Measurements from ENCODE around the gene MANEAL.
A peak's percentile ranks its signal among the peaks of the same experiment; 100 is the strongest.

Gene MANEAL

GRCh38 chr1:37782491-37782890 lies 11.2 kb upstream of the MANEAL start:
- DNase-seq (ENCODE audit: low read depth in 2 of 2), result no peak

DNA sequence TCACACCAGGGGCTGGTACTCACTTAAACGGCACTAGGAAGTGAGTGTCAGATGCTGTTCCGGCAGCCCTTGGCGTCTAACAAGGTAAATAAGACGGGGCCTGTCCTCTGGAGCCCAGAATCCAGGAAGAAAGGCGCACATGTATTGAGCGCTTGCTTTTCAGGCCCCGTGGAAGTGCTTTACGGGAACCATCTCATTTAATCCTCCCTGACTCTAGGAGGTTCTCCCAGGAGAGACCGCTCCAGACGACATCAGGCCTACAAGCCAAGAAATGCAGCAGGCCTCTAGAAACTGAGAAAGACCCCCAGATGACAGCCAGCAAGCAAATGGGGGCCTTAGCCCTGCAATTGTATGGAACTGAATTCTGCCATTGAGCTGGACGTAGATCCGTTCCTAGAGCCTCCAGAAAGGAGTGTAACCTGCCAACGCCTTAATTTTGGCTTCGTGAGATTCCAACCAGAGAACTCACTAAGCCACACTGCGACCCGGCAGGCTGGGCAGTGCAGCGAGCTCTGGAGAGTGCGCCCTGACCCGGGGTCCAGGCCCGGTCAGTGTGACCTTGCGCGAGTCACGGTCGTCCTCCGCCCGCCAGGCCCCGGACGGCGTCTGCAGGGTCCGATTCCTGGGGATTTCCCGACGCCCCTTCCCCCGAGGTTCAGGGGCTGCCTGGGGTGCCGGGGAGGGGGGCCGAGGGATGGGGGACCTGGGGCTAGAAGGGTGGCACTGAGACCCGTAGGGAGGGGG lies 532 bp upstream of the MANEAL start:
- DNase-seq (ENCODE audit: low read depth in 2 of 2), result no peak

- no peak for DNase-seq (ENCODE audit: low read depth in 2 of 2)
Observed at GRCh38 chr1:37794372-37795339, 1.0 kb downstream of the MANEAL start.

DNA sequence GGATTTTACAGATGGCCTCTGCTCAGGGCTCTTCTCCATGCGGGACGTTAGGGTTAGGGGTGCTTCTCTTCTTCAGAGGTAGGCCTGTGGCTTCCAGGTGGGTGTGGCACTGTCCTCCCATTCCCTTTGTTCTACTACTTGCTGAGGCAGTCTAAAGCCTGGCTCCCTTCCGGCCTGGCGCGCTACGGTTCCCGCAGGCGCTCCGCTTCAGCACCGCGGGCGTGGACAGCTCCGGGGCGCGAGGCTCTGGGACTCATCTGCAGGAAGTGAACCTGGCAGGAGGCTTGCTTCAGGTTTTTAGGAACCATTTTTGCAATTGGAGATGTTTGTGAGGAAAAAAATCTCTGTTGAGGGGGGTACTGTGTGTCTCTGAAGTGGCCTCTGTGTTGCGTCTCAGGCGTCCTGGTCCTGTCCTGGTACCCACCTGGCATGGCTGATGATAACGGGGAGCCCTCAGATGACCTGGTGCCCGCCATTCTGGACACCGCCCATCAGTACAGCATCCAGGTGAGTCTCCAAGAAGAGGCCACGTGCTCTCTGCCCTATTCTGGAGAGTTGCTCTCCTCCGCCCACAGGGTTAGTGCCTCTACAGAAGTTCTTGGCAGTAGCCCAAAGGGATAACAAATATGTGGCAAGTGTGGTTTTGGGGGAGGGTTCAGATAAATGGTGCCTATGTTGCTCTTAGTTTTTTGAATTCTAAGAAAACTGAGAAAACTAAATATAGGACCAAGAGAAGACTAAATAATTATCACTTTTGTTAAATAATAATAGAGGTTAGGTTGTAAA lies 1.9 kb downstream of the MANEAL start:
- DNase-seq (ENCODE audit: low read depth in 2 of 2), result peak; percentile 35 to 43

DNA sequence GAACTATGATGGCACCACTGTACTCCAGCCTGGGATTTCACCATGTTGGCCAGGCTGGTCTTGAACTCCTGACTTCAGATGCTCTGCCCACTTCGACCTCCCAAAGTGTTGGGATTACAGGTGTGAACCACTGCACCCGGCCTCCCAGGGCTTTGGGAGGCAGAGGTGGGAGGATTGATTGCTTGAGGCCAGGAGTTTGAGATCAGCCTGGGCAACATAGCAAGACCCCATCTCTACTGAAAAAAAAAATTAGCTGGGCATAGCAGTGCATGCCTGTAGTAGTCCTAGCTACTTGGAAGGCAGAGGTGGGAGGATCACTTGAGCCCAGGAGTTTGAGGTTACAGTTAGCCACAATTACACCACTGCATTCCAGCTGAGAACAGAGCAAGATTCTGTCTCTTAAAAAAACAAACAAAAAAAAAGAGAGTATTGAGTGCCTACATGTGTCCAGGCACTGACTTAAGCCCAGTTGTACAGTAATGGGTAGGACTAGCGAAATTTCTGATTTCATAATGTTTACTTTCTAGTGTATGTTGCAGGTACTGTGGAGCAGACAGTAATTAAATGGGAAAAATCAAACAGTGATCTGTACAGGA lies 4.2 kb downstream of the MANEAL start:
- DNase-seq (ENCODE audit: low read depth in 2 of 2), result no peak

GRCh38 chr1:37802439-37802838 lies 8.8 kb downstream of the MANEAL start:
- no peak for DNase-seq (ENCODE audit: low read depth in 2 of 2)

DNA sequence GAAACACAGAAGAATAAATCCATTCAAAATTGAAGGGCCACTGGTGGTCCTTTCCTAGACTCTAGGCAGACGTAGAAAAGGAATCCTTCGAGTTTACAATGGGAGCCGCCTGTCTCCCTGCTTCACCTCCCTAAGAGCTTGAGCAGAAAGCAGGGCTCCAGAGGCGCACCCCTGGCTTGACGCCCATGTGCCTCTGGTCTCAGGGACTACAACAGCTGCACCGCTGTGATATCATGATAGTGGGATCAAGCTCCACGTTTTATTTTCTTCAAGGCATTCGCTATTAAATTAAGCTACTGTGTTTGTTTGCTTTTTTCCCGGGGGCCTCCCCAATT lies 13.5 kb downstream of the MANEAL start:
- no peak for DNase-seq (ENCODE audit: low read depth in 2 of 2)

DNA sequence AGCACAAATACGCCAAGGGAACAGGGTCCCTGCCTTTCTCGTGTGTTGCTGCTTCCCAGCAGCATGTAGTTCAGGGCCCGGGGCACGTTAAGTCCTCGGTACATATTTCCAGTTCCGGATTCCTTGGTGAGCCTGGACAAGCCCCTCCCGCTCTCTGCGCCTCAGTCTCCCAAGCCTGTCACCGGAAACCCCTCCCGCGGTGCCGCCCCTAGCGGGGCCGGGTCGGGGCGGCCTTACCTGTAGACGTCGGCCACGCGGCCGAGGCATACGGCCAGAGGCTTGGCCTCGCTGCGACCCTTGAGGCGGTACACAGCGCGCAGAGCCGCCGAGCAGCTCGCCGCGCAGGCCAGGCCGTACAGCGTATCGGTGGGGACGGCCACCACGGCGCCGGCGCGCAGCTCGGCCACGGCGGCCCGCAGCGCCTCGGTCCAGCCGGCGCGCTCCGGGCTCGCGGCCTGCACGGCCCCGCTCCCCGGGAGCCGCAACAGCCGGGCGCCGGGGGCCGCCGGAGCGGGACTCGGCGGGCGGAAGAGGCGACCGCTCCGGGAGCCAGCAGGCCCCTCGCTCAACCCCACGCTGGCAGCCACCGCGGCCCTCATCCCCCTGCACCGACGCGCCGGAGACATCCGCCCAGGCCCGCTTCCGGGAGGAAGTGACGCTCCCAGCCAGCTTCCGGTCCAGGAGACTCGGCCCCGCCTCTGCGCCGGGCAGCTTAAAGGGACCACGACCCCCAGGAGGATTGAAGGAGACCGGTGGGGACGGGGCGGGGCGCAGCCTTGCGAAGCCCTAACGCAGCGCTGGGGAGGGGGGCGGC lies 14.1 kb downstream of the MANEAL start, which contains the start of the genes C1orf122 and YRDC:
C1orf122 (plus strand) TSS at position 236 of the 814 bp plus-strand sequence. CDS start 615 bp downstream, outside the sequence.
YRDC (minus strand) TSS at position 654 of the 814 bp plus-strand sequence; CDS start at position 626, 28 bp downstream.
- peak; percentile 87 to 90 for DNase-seq (ENCODE audit: low read depth in 2 of 2)

DNA sequence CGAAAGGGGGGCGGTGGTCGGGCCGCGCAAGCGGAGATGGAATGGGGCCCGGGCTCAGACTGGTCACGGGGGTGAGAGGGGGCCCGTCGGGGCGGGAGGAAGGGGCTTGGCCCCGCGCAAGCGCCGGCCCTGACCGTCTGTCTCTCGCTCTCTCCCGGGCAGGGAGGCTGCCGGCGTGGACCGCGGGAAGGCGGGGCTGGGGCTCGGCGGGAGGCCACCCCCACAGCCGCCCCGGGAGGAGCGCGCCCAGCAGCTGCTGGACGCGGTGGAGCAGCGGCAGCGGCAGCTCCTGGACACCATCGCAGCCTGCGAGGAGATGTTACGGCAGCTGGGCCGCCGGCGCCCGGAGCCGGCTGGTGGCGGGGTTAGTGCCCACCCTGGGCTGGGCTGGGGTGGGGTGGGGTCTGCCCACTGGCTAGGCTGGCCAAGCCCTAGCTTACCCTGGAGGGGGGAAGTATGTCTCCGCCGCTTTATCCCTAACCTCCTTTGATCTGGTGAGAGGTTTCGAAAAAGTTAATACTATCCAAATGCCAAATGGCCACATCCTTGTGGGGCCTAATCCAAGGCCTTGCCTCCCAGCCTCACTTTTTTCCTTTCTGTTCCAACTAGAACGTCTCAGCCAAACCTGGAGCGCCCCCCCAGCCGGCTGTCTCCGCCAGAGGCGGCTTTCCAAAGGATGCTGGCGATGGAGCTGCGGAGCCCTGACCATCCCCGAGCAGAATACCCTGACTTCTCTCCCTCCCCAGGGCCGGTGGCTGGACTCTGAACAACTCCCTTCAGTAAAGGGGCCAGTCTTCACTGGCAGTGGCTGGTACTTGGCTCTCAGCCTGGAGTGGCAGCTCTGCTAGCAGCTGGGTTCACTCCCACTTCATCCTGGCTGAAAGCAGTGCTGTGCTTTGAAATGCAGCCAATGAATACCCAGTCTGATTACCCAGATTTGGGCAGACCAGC lies 15.0 kb downstream of the MANEAL start:
- DNase-seq (ENCODE audit: low read depth in 2 of 2), result no peak

DNA sequence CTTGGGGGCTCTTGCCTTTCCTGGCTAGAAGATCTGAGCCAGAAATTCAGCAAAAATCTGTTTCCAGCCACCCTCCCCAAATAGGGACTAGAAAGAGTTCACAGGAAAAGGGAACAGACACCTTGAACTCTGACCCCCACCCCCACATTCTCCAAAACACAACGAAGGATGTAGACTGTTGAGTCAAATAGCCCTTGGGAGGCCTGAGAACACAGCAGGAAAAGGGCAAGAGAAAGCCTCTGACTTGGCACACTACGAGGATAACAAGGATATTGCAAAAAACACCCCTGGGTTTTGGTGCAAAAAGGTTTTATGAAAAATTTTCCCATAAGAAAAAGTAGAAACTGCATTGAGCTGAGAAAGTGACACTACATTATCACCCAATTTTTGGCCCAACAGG lies 16.3 kb downstream of the MANEAL start:
- no peak for DNase-seq (ENCODE audit: low read depth in 2 of 2)

GRCh38 chr1:37811027-37811655 lies 17.5 kb downstream of the MANEAL start:
- DNase-seq (ENCODE audit: low read depth in 2 of 2), result peak; percentile 34 to 45

DNA sequence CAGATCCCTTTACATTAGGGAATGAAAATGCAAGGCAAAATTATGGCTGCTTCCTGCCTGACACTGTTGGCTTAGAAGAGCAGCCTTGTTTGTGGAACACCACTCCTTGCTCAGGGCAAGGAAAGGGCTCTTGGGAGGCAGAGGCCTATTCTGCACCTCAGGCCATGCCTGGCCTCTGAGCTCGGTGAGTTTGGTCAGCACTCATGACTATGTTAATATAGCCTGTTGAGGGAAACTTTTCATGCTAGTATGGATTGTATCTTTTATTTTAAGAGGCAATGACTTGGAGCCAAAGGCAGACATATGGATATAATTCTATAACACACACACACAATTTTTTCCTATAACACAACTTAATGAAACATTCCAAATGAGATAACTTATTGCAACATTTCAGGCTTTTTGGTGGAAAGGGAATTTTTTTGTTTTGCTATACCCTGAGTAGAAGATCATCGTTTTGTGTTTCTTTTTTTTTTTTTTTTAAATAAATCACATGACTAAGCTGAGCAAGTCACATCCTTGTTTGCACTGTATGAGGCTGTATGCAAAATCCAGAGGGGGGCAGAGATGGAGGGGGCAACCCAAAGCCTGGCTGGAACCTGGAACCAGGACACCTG lies 20.0 kb downstream of the MANEAL start:
- DNase-seq (ENCODE audit: low read depth in 2 of 2), result no peak

- DNase-seq (ENCODE audit: low read depth in 2 of 2), result no peak
Observed at GRCh38 chr1:37814252-37814651, 20.6 kb downstream of the MANEAL start.

DNA sequence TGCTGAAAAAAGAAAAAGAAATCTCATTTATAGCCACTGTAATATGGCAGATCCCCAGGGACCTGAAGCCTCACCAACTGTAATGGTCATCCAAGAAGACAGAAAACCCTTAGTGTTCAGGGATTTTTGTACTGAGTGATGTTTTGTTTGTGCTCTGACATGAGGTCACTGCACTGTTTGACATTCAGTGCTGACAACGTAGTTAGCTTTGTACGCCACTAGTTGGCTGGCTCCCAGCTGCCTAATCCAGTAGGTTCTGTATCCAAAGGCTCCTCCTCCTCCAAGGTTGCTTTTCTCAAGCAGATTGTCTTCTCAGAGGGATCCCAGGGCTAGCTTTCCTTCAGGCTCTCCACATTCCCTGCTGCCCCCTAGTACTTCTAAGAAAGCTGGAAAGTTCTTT lies 23.8 kb downstream of the MANEAL start:
- no peak for DNase-seq (ENCODE audit: low read depth in 2 of 2)

DNA sequence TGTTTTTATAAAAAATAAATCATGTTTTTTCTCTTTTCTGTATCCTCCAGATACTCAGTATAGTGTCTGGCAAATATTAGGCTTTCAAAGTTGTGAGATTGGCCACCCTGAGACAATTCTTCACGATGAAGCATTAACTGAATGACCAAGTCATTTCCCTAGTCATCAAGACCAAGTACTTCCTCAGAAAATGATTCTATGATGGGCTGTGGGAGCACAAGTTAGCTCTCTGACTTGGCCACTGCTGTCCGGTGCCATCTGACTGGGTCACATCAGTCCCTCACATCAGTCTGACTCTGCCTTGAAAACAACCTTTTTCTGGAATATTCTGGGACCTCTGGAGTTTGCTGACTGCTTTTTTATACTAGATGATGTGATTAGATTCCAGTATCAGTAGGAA lies 27.8 kb downstream of the MANEAL start:
- DNase-seq (ENCODE audit: low read depth in 2 of 2), result no peak

DNA sequence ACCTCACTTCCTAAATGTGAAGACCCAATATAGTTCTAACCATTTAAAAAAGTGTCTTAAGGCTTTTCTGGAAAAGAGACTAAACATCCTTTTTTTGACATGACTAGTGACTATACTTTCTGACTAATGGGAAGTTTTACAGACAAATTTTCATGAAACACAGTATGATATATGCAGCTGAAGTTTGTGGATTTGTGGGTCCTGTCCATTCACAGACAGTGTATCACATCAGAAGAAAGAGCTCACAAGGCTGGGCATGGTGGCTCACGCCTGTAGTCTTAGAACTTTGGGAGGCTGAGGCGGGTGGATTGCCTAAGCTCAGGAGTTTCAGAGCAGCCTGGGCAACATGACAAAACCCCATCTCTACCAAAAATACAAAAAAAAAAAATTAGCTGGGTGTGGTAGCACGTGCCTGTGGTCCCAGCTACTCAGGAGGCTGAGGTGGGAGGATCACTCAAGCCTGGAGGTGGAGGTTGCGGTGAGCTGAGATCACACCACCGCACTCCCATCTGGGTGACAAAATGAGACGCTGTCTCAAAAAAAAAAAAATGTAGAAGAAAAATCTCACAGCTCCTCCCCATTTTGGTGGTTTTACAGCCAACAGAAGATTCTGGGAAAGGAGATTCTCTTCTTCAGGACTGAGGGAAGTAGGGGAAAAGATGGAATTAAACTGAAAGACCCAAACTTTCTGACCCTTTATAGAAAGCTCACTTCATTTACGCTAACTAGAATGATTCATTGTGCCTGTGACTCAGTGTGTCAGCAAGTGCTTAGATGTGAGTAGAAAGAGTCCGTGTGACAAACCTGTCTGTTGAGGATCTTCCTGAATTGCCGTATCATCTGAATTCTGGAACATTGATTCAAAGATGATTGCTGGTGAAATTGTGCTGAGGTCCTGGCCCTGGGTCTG lies 29.5 kb downstream of the MANEAL start:
- DNase-seq (ENCODE audit: low read depth in 2 of 2), result no peak

DNA sequence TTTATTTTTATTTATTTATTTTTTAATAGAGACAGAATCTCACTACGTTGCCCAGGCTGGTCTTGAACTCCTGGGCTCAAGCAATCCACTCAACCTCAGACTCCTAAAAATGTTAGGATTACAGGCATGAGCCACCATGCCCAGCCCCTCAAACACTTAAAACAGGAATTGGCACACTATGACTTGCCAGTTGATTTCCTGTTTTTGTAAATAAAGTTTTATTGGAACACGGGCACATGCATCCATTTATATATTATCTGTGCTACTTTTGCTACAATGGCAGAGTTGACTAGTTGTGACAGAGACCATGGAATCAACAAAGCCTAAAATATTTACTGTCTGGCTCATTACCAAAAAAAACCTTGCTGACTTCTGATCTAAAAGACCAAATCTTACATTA lies 30.4 kb downstream of the MANEAL start:
- DNase-seq (ENCODE audit: low read depth in 2 of 2), result no peak

GRCh38 chr1:37825506-37825905 lies 31.9 kb downstream of the MANEAL start:
- DNase-seq (ENCODE audit: low read depth in 2 of 2), result no peak
